HT-29 (cell line): ENCODE measurements around the gene UGCG. TPM values are rescaled to one million over a fixed set of nuclear protein-coding genes. Genes with fewer than 3 reads are reported as not detected.
"Not testable (repeated sequence)": the region's sequence is repeated elsewhere in the genome, so short reads cannot be mapped to it uniquely, and the experiment has no call there.

Experiments
- DNase-seq: peaks from one replicate; pipeline ENCODE4 v3.0.0-alpha.2; 2015; ENCODE audit warnings: low spot score
- total RNA-seq: library from RNA; depleted of rRNA; stranded (reverse); fragments of >200 nt; shearing (Covaris generic); gene quantifications from 2 replicates; pipeline ENCODE4 v1.2.3, GENCODE V29; 2014

UGCG gene
- total RNA-seq, 1 experiment from 2014 or later: 38.0 TPM

DNA sequence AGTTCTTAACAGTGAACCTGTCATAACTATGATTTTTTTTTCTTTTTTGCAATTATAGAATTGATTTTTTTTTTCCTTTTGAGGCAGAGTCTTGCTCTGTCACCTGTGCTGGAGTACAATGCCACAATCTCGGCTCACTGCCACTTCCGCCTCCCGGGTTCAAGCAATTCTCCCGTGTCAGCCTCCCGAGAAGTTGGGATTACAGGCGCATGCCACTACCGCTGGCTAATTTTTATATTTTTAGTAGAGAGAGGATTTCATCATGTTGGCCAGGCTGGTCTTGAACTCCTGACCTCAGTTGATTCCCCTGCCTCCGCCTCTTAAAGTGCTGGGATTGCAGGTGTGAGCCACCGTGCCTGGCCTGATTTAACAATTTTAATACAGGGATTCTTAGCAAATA is 21.4 kb downstream of the UGCG start:
- no peak for DNase-seq

DNA sequence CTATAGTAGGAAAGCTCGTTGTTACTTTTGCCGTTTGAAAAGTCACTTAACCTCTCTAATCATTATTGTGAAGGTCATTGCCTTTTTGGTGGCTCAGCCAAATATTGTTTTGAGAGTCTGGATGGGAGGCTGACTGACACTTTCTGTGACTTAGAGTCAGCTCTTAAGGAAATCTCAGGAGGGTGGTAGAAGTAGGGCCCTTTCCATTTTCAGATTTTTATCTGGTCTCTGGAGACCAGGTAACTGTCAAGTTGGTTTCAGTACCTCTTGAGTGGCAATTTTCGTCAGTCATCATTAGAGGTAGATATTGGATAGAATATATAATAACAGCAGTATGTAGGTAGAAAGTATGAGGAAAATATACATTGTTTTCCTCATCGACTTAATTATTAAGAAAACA is 23.3 kb downstream of the UGCG start:
- DNase-seq: no peak

DNA sequence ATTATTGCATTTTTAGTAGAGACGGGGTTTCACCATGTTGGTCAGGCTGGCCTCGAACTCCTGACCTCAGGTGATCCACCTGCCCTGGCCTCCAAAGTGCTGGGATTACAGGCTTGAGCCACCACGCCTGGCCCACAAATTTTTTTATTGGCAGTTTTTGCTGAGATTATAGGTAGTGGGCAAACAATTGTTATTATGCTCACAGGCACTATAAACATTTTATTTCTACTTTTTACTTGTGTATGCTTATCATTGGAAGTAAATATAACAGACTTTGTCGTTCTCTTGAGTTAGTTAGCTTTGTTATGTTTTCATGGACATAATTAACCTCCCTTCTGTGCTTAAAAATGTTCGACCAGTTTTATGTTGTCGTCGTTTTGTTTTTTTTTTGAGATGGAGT is 23.9 kb downstream of the UGCG start:
- DNase-seq: no peak

DNA sequence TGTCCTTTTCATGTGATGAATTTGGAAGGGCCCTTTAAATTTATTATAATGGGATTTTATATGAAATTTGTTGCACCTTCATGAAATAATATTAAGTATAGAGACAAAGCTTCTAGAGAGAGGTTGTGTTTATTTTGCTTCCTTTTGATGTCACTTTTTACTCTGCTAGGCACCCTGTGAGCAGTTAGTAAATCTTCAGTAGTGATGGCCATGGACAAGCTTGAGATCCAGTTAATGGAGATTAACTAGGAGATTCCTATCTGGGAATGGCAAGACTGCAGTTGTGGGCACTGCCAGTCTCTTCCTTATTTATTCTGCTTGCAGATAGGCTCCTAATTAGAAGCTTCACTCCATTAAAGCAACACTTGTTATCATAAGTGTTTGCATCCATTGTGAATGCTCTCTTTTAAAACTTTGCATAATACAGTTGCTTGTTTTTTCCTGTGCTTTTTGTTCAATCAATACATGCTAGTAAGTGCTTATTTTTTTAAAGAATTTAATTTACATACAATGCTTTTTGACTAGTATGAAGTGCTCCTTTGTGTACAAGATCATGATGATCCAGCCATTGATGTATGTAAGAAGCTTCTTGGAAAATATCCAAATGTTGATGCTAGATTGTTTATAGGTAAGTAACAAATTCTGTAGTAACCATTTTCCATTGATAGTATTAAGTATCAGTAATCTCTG is 25.9 kb downstream of the UGCG start:
- DNase-seq: no peak

DNA sequence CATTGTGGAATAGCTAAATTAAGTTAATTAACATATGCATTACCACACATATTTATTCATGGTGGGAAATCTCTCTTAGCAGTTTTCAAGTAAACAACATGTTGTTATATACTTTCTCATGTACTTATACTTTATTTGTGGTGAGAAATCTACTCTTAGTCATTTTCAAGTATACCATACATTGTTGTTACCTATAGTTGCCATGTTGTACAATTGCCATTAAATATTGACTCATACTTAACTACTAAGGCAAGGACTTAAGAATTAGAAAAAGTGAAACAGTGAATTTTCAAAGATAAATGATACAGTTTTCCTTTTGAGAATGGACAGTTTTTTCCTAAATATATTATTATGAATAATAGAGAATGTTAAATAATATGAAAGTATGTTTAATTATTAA is 27.7 kb downstream of the UGCG start:
- DNase-seq: no peak

DNA sequence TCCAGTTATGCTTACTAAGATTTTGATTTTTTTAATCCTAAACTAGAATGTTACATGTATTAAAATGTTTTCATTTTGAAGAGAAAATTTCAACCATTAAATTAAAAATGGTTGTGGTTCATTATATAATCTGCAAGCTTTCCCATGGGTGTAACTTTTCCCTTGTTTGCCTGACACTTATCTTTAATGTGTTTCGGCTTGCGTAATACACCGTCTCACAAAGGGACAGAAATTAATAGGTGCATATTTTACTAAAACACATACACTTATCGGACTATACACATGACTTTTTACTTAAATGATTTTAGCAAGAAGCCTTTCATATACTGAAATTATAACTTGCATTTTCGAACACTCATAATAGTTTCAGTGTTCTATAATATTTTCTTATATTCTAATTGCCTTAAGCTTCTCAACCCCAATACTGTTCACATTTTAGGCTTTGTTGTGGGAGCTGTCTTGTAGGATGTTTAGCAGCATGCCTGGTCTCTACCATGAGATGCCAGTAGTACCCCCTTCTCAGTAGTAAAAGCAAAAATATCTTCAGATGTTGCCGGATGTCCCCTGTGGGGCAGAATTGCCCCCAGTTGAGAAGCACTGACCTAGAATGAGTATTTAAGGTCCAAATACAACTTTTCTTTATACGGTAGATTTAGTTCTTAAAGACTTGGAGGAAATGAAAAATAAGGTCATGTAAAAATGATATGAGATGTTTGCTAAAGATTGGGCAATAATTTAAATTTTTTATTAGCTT is 28.6 kb downstream of the UGCG start:
- DNase-seq: no peak

DNA sequence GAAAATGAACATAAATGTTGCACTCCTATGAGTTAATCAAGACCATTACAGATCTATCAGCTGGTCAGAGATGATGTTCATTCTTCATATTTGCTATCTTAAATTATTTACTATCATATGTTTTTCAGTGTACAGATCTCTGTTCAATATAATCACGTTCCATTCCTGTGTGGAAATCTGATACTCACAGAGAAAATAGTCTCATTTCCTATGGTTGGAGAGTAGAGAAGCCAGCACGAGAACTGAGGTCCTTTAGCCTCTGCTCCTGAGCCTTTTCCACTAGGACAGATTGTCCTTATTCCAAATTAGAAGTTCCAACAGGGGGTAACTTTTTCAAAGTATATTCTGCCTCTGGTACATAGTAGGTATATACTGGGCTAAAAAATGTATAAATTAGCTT is 29.2 kb downstream of the UGCG start:
- no peak for DNase-seq

DNA sequence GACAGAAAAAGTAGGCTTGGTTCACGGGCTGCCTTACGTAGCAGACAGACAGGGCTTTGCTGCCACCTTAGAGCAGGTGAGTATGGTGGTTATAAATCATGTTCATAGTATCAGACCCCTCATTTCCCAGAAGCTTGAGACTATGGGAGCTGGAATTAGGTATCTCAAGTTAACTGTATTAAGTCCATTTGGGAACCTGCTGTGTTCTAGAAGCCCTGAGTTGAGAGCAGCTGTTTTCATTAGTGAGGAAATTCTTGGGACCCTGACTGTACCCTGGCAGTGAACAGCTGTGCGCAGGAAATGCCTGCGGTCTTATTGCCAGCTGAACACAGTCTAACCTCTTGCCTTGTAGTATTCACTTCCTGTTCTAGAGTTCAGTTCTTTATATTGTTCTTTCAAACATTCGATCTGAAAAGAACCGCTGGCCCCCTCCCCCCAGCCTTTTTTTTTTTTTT is 29.8 kb downstream of the UGCG start:
- no peak for DNase-seq

DNA sequence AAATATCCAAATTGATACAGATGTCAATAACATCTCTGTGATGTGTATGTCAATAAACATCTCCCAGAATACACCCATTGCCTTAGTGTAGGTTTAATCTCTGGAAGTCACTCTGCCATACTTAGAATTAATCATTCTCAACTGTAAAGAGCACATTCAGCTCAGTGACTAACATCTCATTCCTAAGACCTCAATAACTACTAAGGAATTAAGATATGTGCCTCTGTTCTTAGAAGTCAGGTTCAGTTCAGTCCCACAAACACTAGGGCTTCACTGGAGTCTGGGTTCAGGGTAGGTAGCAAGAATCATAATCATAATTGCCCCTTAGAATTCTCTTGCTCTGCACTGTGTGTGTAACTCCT is 31.7 kb downstream of the UGCG start:
- DNase-seq: no peak

DNA sequence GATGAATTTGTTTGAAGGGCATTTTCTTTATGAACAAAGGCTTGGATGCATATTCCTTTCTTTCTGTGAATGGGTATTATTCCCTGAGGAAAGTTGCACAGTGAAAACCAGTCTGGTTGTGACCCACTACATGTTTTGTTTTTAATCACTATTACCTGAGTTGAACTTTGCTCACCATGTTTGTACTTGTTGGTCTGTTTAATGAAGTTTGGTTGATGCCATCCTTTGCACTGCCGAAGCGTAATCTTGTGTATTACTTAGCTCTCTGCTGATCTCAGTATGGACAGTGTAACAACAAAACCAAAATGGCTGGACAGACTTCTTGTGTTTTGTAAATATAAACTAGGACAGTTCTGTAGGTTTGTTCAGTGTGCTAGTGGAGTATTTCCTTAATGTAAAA is 38.1 kb downstream of the UGCG start:
- no peak for DNase-seq

DNA sequence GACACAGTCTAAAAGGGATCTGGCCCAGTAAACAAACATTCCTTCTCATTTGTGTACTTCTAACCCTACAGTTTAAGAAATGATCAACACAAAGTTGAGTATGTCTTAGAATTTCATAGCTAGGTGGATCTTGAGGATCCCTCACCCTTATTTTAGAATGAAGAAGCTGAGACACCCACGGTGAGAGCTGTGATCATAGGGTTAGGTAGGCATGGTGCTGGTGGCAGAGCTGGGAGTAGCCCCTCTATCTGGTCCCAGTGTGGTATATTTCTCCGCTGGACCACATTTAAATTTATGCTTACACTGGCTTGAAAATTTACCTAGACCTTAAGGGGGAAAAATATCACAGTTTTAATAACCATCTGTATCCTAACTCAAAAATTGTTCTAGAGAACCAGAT is 39.8 kb downstream of the UGCG start:
- no peak for DNase-seq

DNA sequence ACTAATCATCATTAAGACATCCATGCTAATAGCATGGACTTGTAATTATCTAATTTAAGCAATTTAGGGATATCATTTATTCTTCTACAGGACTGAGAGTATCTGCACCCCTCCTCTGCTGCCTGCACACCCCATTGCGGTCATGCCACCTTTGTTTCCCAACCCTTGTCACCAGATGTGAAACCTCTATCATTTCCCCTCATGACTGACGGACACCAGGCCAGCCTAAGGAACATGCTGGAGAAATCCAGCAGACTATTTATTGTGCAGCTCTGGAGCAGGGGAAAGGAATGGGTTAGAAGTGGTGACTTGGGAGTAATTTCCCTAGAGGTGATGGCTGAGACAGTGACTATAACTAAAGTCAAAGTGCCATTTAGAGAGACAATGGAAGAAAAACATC is 40.7 kb downstream of the UGCG start:
- no peak for DNase-seq

DNA sequence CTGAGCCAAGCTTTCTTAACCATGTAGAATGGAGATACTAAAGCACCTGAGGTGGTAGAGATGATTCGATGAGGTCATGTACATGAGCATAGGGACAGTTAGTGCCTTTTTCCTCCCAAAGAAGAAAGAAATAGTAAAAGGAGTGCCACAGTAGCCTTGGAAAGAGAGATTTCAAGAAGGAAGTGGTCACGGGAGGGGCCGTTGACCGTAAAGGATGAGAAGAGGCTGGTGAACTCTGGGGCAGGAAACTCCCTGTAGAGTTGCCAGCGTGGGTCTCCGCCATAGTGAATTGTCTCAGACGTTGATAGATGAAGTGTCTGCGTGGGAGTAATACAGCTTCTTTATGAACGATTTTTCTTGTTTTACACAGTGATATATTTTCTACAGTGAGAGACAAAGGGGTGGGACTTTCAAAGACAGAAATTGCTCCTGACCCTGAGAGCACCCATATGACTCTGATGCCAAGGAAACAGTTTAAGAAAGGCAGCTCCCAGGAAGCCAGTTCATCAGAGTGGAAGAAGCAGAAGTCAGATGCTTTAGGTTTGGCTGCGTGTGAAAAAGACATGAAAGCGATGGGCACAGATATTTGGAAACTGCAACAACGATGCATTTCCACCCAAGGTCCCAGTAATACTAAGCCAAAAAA is 41.3 kb downstream of the UGCG start:
- no peak for DNase-seq

DNA sequence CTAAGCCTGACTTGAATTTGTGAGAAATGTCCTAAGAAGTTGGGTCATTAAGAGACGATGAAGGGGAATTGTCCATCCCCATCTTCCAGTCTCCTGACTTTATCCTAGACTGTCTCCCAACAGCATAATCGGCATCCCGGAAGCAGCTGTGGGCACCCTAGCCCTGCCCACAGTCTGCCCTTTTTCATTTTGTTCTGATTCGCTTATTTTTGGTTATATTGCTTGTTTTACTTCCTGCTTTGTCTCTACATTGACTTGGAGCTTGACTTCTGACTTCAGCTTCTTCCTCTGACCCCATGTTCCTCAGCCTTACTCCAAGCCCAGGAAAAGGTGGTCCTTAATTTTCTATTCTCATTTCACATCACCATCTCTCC is 41.8 kb downstream of the UGCG start:
- no peak for DNase-seq

DNA sequence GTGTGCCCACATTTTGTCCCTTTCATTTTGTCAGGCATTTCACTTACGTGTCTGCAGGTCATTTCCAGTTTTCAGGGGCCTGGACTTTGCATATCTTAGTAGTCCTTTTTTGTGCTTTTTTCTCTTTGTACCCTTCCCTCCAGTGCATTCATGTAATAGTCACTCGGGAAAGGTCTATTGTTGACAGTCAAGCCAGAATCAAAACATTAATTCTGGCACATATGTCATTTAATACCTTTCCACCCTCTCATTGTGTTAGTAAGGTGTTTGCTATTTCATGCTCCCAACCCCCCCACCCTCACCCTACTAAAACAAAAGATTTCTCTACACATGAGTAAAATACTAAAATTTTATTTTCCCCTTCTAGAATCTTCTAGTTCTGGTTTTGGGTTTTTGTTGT is 42.7 kb downstream of the UGCG start:
- no peak for DNase-seq

DNA sequence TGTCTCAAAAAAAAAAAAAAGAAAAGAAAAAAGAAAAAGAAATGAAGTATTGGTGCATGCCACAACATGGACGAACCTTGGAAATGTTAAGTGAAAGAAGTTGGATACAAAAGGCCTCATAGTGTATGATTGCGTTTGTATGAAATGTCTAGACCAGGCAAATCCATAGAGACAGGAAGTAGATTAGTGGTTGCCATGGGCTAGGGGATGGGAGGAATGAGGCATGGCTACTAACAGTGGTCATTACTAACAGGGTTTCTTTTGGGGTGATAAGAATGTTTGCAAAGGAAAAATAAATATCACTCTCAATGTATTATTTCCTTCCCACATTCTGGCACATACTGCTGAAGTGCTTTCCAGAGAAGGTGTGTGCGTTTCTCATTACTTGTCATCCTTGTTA is 44.1 kb downstream of the UGCG start:
- no peak for DNase-seq

DNA sequence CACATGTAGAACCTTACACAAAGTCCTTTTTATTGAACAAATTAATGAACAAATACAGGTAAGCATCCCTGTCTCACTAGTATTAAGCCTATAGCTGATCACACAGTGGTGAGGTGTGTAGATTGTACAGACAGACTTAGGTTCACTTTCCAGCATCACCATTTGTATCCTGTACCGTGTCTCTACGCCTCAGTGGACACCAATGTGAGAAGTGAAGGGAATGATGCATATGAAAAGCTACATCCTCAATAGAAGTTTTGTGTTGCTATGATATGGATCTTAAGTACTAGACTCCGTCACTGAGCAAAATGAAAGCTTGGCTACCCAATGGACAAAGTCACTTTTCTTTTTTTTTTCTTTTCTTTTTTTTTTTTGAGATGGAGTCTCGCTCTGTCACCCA is 46.6 kb downstream of the UGCG start:
- DNase-seq: no peak

DNA sequence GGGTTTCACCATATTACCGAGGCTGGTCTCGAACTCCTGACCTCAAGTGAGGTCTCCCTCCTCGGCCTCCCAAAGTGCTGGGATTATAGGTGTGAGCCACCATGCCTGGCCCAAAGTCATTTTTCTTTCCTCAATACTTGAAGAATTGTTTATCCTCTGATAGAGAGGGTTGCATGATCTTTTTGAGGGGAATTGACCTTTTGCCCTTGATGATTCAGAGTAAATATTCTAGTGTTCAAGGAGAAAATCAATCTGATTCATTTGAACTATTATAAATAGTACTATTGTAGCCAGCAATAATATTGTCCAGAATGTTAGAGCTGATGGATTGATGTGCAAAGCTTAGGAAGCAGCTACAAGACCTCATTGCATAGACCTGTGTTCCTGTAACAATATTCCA is 47.1 kb downstream of the UGCG start:
- no peak for DNase-seq

DNA sequence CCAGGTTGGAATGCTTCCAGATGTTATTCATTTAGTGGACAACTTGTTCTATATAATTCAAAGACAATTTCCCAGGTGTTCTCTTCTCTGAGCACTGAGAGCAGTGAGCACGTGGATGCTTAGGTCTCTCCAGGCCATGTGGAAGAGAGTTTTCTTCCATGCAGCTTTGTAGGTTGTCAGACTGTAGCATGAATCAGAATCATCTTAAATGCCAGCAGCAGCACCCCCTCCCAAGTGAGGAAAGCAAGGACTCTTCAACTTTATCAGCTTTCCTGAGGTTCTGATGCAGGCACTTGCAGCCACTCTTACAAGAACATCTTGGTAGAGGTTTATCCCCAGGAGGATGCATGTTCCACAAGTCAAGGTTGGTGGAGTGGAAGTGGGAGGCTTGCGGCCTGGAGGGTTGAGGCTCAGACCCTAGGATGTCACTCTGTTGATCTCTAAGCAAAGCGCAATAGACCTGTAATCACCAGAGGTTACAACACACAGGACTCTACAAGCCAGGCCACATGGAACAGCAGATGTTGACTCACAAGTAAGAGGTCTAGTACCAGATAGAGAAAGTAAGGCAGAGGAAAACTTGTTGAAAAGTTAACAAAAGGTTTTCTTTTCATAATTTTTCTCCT is 47.7 kb downstream of the UGCG start:
- no peak for DNase-seq

DNA sequence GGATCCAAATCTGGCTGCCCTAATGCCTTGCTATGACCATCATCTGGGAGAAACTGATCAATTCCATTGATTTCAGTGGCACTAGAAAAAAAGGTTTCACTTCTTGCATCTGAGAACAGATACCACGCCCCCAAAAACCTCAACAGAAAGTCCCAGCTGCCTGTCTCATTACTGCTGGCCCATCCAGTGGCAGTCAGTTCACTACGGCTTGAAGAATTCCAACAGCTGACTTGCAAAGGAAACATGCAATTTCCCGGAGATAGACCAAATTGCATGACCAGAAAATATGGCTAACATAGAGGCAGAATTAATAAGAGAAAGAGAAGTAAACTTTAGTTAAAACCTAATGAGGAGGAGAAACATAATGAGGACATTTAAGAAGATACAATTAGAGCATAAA is 48.6 kb downstream of the UGCG start:
- no peak for DNase-seq

DNA sequence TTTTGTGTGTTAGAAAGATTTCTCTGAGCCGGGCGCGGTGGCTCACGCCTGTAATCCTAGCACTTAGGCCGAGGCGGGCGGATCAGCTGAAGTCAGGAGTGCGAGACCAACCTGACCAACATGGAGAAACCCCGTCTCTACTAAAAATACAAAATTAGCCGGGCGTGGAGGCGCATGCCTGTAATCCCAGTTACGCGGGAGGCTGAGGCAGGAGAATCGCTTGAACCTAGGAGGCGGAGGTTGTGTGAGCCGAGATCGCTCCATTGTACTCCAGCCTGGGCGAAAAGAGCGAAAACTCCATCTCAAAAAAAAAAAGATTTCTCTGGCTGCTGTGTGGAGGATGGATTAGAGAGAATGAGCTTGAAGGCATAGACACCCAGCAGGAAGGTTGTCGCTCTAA is 51.5 kb downstream of the UGCG start:
- not testable (repeated sequence) for DNase-seq

DNA sequence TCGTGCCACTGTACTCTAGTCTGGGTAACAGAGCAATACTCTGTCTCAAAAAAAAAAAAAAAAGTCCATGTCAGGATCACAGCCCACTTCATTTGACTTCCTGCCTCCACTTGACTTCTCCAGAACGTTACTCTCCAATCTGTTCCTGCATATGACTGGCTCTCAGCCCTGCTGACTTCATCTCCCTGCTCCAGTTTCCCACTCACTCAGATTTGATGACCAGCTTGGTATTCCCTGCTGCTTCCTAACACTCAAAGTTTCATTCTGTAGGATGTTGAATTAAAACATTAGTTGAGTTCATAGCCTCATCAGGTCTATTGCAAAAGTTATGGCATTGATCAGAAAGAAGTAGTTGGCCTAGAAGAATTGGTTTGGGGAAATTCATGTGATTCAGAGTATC is 52.3 kb downstream of the UGCG start:
- no peak for DNase-seq

DNA sequence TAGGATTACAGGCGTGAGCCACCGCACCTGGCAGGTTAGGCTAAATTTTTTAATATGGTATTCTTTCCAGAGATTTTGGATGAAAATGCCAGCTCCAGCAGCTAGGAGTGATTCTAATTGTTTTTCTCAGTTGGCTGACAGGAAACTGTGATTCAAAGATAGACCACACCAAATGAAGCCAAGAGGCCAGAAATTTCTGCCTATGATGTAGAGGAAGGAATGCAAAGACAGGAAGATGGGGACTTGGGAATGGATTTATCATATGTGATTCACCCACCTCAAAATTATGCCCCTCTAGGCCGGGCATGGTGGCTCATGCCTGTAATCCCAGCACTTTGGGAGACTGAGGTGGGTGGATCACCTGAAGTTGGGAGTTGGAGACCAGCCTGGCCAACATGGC is 53.3 kb downstream of the UGCG start:
- no peak for DNase-seq
